ENCODE results near the gene VTI1A. TPM values are rescaled to one million over a fixed set of nuclear protein-coding genes. Genes with fewer than 3 reads are reported as not detected.

VTI1A gene
- total RNA-seq, 1 donor from 2014 or later = 30.1 TPM

GRCh38 chr10:112805701-112806100, 358.7 kb downstream of the VTI1A start:
- DNase-seq (ENCODE audit: low read depth) = no peak
- H3K4me3 ChIP-seq (ENCODE audit: low read depth, low read length) = no peak overlapping the region
- no peak for TF ChIP-seq CTCF (conservative IDR thresholded peaks at IDR 0.05; ENCODE audit: low read depth, low read length)

GRCh38 chr10:112807013-112807412, 360.0 kb downstream of the VTI1A start:
- H3K4me3 ChIP-seq (ENCODE audit: low read depth, low read length) = no peak overlapping the region
- TF ChIP-seq CTCF (conservative IDR thresholded peaks at IDR 0.05; ENCODE audit: low read depth, low read length) = no peak

GRCh38 chr10:112809736-112810135, 362.7 kb downstream of the VTI1A start:
- TF ChIP-seq CTCF (conservative IDR thresholded peaks at IDR 0.05; ENCODE audit: low read depth, low read length) = no peak
- H3K4me3 ChIP-seq (ENCODE audit: low read depth, low read length) = no peak overlapping the region
- no peak for DNase-seq (ENCODE audit: low read depth)

More at GRCh38 chr10:112807013-112807412, 360.0 kb downstream of the VTI1A start:
- DNase-seq (ENCODE audit: low read depth) = no peak

GRCh38 chr10:112810711-112811151, 363.7 kb downstream of the VTI1A start:
- H3K4me3 ChIP-seq (ENCODE audit: low read depth, low read length) = no peak overlapping the region
- DNase-seq (ENCODE audit: low read depth) = no peak
- no peak for TF ChIP-seq CTCF (conservative IDR thresholded peaks at IDR 0.05; ENCODE audit: low read depth, low read length)

- no peak for TF ChIP-seq CTCF (conservative IDR thresholded peaks at IDR 0.05; ENCODE audit: low read depth, low read length)
- DNase-seq (ENCODE audit: low read depth) = peak; percentile 91
- H3K4me3 ChIP-seq (ENCODE audit: low read depth, low read length) = no peak overlapping the region
These were observed 364.9 kb downstream of the VTI1A start for GRCh38 chr10:112811741-112812551.

DNA sequence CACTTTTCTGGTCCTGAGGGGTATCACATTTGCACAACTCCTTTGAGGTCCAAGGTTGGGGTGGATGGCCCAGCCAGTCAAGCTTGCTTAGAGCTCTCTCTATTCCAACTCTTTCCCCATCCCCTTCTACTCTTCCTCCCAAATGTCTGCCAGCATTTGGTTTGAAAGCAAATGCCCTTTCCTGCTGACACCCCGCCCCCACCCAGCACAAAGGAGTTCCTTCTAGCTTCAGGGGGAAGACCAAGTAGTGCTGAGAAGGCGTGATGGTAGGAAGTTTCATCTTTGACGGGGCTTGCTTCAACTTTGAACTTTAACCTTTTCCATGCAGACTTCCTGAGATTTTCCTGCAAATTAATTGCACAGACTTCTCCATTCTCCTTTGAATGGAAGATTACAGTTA, 365.6 kb downstream of the VTI1A start:
- H3K4me3 ChIP-seq (ENCODE audit: low read depth, low read length) = no peak overlapping the region
- no peak for TF ChIP-seq CTCF (conservative IDR thresholded peaks at IDR 0.05; ENCODE audit: low read depth, low read length)
- no peak for DNase-seq (ENCODE audit: low read depth)

All from epithelial cell of proximal tubule (primary cell).